SU-DHL-6 (cell line): ENCODE results near the gene GRIFIN.

Experiments used
- H2AFZ ChIP-seq: fragments of 200-600 bp; sonication (generic); 2 replicates; pipeline ENCODE4 v1.6.1; 2014; ENCODE audit warnings: low read depth, mild to moderate bottlenecking, moderate library complexity, mixed read lengths, antibody characterized with exemption, low read length; ENCODE audit not compliant: severe bottlenecking
- H3F3A ChIP-seq: fragments of 200-600 bp; shearing (Covaris generic); 2 replicates; pipeline ENCODE4 v1.6.0; 2016; ENCODE audit warnings: antibody characterized with exemption, mild to moderate bottlenecking; ENCODE audit not compliant: insufficient read depth
- H3K27ac ChIP-seq: fragments of 200-600 bp; sonication (generic); 2 replicates; pipeline ENCODE4 v1.5.1; 2016; ENCODE audit warnings: low read depth, mild to moderate bottlenecking, low read length, moderate library complexity, mixed read lengths
- H3K27me3 ChIP-seq: fragments of 200-600 bp; sonication (generic), shearing (Covaris generic); 2 replicates; pipeline ENCODE4 v1.6.0; 2014; ENCODE audit warnings: mild to moderate bottlenecking, low read length
- H3K36me3 ChIP-seq: fragments of 200-600 bp; sonication (generic); 2 replicates; pipeline ENCODE4 v1.6.1; 2014; ENCODE audit warnings: mild to moderate bottlenecking, low read length, mixed read lengths
- H3K4me2 ChIP-seq: fragments of 300-600, 200-600 bp; shearing (Covaris generic), sonication (generic); 2 replicates; pipeline ENCODE4 v1.6.0; 2014; ENCODE audit warnings: low read length, low read depth, mild to moderate bottlenecking; ENCODE audit not compliant: poor library complexity, severe bottlenecking
- H3K4me3 ChIP-seq: fragments of 200-600 bp; sonication (generic); 2 replicates; pipeline ENCODE4 v1.5.1; 2014; ENCODE audit warnings: antibody characterized with exemption, low read length, mild to moderate bottlenecking, mixed read lengths; ENCODE audit not compliant: insufficient read depth, poor library complexity, severe bottlenecking
- H3K79me2 ChIP-seq: fragments of 200-600 bp; sonication (generic); 2 replicates; pipeline ENCODE4 v1.6.1; 2014; ENCODE audit warnings: mild to moderate bottlenecking, low read length, moderate library complexity; ENCODE audit not compliant: insufficient read depth
- H3K9ac ChIP-seq: fragments of 200-600 bp; sonication (generic); 2 replicates; pipeline ENCODE4 v1.7.0; 2014; ENCODE audit warnings: mild to moderate bottlenecking, low read length
- H3K9me2 ChIP-seq: fragments of 200-600 bp; sonication (generic); replicated peaks from 2 replicates; pipeline ENCODE4 v1.6.1; 2014; ENCODE audit warnings: low read length; ENCODE audit not compliant: insufficient read depth
- H3K9me3 ChIP-seq: fragments of 200-600 bp; sonication (generic); 2 replicates; pipeline ENCODE4 v1.6.1; 2014; ENCODE audit warnings: low read length, mixed read lengths; ENCODE audit not compliant: insufficient read depth
- H4K20me1 ChIP-seq: fragments of 200-600 bp; sonication (generic); 2 replicates; pipeline ENCODE4 v1.6.1; 2014; ENCODE audit warnings: low read depth, mild to moderate bottlenecking, antibody characterized with exemption, low read length, moderate library complexity, mixed read lengths
- EZH2phosphoT487 ChIP-seq: fragments of 200-600 bp; sonication (generic), shearing (Covaris generic); conservative IDR thresholded peaks from 2 replicates; pipeline ENCODE4 v1.6.1; 2018; ENCODE audit warnings: mild to moderate bottlenecking, antibody characterized with exemption, low read length, moderate library complexity, mixed read lengths
- TF ChIP-seq, protein P1 (sequence below): fragments of 200-600 bp; sonication (generic); IDR thresholded peaks from one replicate; pipeline ENCODE4 v1.5.1; 2017; ENCODE audit warnings: antibody characterized with exemption, mild to moderate bottlenecking, low read length, moderate library complexity; ENCODE audit not compliant: insufficient read depth, poor library complexity, severe bottlenecking

GRIFIN gene

DNA sequence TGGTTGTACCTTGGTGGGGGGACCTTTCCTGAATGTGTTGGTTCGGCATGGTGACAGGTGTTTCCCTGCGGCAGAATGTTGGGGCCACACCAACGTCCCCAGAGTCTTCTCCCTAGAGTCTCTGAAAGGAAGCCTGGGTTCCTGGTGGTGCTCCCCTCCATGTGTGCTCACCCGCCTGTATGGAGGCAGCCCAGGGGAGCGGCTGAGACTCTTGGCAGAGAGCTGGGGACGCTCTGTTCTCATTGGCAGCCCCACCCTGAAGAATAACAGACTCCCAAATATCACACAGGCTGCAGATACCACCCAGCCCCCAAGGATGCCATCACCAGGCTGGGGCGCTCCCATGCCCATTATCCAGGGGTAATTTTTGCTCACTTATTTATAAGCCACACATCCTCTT, 38.0 kb downstream of the GRIFIN start:
- Histone ChIP-seq H3K36me3 (no peaks in the 10 kb centered on the region), H4K20me1 (no peaks in the 10 kb centered on the region), H3K4me3 (no peak overlapping the region), H3K4me2 (no peak overlapping the region), H2AFZ (no peak overlapping the region), H3K9ac (no peak overlapping the region), H3F3A (no peaks in the 10 kb centered on the region), H3K27ac (no peak overlapping the region), H3K27me3 (no peaks in the 10 kb centered on the region), H3K9me3 (no peaks in the 10 kb centered on the region), H3K79me2 (no peaks in the 10 kb centered on the region), H3K9me2 (no peaks in the 10 kb centered on the region)
- TF ChIP-seq, protein P1, sequence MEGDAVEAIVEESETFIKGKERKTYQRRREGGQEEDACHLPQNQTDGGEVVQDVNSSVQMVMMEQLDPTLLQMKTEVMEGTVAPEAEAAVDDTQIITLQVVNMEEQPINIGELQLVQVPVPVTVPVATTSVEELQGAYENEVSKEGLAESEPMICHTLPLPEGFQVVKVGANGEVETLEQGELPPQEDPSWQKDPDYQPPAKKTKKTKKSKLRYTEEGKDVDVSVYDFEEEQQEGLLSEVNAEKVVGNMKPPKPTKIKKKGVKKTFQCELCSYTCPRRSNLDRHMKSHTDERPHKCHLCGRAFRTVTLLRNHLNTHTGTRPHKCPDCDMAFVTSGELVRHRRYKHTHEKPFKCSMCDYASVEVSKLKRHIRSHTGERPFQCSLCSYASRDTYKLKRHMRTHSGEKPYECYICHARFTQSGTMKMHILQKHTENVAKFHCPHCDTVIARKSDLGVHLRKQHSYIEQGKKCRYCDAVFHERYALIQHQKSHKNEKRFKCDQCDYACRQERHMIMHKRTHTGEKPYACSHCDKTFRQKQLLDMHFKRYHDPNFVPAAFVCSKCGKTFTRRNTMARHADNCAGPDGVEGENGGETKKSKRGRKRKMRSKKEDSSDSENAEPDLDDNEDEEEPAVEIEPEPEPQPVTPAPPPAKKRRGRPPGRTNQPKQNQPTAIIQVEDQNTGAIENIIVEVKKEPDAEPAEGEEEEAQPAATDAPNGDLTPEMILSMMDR: no peak
- no peak for TF ChIP-seq EZH2phosphoT487

DNA sequence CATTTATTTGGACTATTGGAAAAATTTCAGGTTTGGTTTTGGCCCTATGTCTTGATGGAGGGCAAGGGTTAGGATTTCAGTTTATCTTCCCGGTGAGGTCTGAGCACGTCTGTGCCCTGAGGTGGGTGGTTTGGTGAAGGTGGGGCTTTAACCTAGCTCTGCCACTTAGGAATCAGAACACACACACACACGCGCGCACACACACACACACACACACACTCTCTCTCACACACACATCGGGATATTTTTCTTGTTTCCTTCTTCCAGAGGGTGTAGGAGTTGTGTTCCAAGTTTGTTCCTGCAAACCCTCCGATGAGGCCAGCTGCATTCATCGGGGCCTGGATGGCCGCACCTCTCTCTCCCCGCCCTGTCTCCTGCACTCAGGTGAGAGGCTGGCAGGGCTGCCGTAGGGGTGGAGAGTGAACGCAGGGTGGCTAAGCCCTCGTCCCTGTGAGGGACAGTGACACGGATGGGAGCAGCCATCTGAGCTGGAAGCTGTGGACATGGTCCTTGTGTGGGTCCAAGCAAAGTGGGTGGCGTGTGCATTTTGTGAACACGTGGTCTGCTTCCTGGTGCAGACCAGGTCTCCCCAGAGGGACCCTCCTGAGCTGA, 38.6 kb downstream of the GRIFIN start:
- Histone ChIP-seq H3K27ac (no peak overlapping the region), H3K9ac (no peak overlapping the region), H3F3A (no peaks in the 10 kb centered on the region), H3K9me2 (no peaks in the 10 kb centered on the region), H3K36me3 (no peaks in the 10 kb centered on the region), H3K9me3 (no peaks in the 10 kb centered on the region), H4K20me1 (no peaks in the 10 kb centered on the region), H3K27me3 (no peaks in the 10 kb centered on the region), H2AFZ (no peak overlapping the region), H3K4me3 (no peak overlapping the region), H3K4me2 (no peak overlapping the region), H3K79me2 (no peaks in the 10 kb centered on the region)
- TF ChIP-seq, protein P1: no peak
- no peak for TF ChIP-seq EZH2phosphoT487

DNA sequence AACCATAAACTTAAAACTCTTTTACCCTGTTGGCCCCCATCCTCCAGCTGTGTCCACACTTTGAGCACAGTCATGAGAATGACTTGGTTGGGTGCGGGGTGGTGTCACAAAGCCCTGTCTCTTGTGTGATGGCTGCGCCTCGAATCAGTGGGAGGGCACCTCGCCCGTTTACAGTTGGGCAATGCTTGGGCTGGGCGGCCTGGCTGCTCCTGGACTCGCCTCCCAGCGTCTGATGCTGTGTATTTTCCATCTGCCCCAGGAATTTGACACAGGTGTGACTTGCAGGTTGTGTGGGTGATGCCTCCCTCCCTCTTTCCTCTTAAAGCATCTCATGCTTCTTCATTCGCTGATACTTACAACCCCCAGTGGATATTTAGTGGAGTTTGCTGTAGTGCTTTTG, 39.1 kb downstream of the GRIFIN start:
- H3K9ac ChIP-seq: no peak overlapping the region
- H3K27me3 ChIP-seq: no peaks in the 10 kb centered on the region
- H3F3A ChIP-seq: no peaks in the 10 kb centered on the region
- no peak overlapping the region for H3K27ac ChIP-seq
- no peaks in the 10 kb centered on the region for H3K79me2 ChIP-seq
- H3K9me3 ChIP-seq: no peaks in the 10 kb centered on the region
- no peak overlapping the region for H3K4me2 ChIP-seq
- H3K4me3 ChIP-seq: no peak overlapping the region
- no peaks in the 10 kb centered on the region for H3K9me2 ChIP-seq
- H3K36me3 ChIP-seq: no peaks in the 10 kb centered on the region
- no peak overlapping the region for H2AFZ ChIP-seq
- no peaks in the 10 kb centered on the region for H4K20me1 ChIP-seq
- no peak for TF ChIP-seq EZH2phosphoT487
- TF ChIP-seq, protein P1: no peak
